G401 (cell line): ENCODE measurements around the gene KLK15. TPM values are rescaled to one million over a fixed set of nuclear protein-coding genes. Genes with fewer than 3 reads are reported as not detected.
"Not testable (repeated sequence)": the region's sequence is repeated elsewhere in the genome, so short reads cannot be mapped to it uniquely, and the experiment has no call there.

ENCODE experiments used
- DNase-seq: peaks from one replicate; pipeline ENCODE4 v3.0.0-alpha.2; 2015; ENCODE audit warnings: low spot score
- in situ Hi-C: cut with HindIII; loops from 2 replicates; pipeline ENCODE4 v1.10.0; 2016; ENCODE audit warnings: low sequenced_read_pairs, mixed read lengths
- total RNA-seq: library from RNA; depleted of rRNA; stranded (reverse); fragments of >200 nt; shearing (Covaris generic); gene quantifications from 2 replicates; pipeline ENCODE4 v1.2.3, GENCODE V29; 2014

KLK15 gene
- total RNA-seq, 1 experiment from 2014 or later: not detected

- DNase-seq: no peak
Observed at GRCh38 chr19:50798659-50799546, 34.5 kb downstream of the KLK15 start.

GRCh38 chr19:50797781-50798658 lies 35.4 kb downstream of the KLK15 start:
- DNase-seq: no peak
- in situ Hi-C loops: no loop called here

More at GRCh38 chr19:50798659-50799546, 34.5 kb downstream of the KLK15 start:
- in situ Hi-C loops: no loop called here

DNA sequence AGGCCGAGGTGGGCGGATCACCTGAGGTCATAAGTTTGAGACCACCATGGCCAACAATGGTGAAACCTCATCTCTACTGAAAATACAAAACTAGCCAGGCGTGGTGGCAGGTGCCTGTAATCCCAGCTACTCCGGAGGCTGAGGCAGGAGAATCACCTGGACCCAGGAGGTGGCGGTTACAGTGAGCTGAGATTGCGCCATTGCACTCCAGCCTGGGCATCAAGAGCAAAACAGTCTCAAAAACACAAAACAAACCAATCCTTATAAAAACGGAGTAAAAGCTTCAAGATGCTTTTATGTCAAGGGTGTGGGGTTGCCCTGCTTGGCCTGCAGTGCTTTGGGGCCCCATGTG lies 36.0 kb downstream of the KLK15 start:
- no peak for DNase-seq
- in situ Hi-C loops: no loop called here

GRCh38 chr19:50796634-50797428 lies 36.5 kb downstream of the KLK15 start:
- DNase-seq: no peak
- in situ Hi-C loops: no loop called here

DNA sequence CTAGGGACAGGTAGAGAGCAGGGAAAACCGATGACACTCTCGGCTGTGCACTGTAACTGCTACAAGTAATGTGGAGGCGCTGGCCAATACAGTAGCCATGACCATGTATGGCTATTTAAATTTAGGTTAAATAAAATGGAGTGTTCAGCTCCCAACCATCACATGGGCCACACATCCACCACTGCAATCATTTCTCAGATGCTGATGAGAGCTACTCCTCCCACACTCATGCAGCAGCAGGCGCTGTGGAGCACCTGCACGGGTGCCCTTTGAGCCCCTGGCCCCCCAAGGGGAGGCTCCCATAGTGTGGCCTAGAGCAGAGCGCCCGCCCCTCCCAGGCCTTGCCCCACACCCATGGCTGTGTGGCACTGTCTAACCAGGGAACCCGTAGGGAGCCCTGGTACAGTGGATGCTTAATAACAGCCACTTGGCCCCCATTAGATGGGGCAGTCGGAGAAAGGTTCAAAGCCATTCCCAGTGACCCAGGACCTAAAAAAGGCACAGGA lies 37.2 kb downstream of the KLK15 start:
- DNase-seq: no peak
- in situ Hi-C loops: no loop called here

- no peak for DNase-seq
- in situ Hi-C loops: no loop called here
Observed at GRCh38 chr19:50795664-50796073, 37.7 kb downstream of the KLK15 start.

DNA sequence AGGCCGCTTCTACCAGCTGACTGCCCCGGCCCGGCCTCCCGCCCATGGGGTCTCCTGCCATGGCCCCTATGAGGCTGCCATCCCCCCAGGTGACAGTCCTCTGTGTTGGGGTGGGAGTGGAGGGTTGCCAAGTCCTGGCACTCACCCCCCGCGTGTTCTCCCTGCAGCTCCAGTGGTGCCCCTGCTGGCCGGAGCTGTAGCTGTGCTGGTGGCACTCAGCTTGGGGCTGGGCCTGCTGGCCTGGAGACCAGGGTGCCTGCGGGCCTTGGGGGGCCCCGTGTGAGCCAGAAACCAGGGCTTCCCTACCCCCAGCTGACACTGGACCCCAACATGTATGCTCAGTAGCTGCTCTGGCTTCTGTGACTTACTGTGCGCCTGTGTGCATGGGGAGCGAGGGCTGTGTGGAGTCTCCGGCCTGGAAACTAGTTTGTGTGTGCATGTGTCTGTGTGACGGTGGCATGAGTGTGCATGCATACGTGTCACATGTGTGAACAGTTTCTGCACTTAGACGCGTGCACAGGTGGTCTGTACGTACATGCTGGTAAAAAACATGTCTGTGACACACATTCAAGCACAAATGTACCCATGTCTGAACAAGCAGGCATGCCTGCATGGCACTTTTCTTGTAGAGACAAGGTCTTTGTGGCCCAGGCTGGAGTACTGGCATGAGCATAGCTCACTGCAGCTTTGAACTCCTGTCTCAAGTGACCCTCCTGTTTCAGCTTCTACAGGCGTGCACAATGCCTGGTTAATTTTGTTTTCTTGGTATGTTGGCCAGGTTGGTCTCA lies 38.3 kb downstream of the KLK15 start:
- in situ Hi-C loops: no loop called here
- DNase-seq: no peak

- DNase-seq: no peak
- in situ Hi-C loops: no loop called here
Observed at GRCh38 chr19:50794074-50794875, 39.1 kb downstream of the KLK15 start.

- no peak for DNase-seq
- in situ Hi-C loops: no loop called here
Observed at GRCh38 chr19:50793558-50794065, 39.8 kb downstream of the KLK15 start.

DNA sequence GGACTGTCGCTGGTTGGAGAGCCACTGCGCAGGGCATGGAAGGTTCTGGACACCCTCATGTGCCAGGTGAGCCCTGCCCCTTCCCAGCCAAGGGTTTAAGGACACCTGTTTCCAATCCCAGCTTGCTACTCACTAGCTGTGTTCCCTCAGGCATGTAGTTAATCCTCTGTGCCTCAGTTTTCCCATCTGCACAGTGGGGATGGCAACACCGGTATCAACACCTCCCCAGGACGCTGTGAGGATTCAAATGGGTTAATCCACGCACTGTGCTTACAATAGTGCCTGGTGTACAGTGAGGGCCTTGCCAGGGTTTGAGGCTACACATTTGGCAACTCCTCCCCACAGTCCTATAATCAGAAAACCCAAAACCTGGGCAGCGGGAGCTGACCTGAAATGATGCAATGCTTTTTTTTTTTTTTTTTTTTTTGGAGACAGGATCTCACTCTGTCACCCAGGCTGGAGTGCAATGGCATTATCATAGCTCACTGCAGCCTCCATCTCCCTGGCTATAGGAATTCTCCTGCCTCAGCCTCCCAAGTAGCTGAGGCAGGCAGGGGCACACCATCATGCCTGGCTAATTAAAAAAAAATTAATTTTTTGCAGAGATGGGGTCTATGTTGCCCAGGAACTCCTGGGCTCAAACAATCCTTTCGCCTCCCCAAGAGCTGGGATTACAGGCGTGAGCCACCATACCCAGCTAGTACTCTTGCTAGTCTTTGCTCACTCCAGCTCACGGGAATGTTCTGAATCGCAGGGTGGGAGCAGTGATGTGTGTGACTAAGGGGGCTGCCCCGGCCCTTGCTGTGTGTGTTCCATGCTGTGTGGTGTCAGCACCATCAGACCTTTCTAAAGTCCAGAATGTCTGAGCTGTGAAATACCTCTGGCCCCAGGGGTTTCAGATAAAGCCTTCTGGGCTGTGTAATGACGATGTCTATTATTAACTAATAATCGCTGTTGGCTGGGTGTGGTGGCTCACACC lies 40.8 kb downstream of the KLK15 start:
- in situ Hi-C loops: no loop called here
- DNase-seq: no peak

DNA sequence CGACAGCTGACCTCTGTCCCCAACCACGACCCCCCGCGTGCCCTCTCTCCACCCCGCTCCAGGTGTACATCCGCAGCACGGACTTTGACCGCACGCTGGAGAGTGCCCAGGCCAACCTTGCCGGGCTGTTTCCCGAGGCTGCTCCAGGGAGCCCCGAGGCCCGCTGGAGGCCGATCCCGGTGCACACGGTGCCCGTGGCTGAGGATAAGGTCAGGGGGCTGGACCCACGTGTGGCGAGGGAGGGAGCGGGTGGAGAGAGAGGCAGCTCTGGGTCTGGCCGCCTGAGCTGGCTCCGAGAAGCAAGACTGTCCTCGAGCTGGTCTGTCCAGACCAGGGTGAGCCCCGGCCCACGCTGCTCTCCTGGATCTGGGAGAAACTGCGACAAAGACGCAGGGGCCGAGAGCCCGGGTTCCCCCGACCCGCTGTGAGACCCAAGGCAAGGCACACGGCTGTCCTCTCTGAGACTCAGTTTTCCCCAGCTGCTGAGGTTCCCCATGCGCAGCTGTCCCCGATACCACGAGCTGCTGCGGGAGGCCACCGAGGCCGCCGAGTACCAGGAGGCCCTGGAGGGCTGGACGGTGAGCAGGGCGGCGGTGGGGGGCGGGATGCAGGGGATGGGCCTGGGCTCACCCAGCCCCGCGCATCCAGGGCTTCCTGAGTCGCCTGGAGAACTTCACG lies 41.6 kb downstream of the KLK15 start:
- in situ Hi-C loops: no loop called here
- DNase-seq: no peak

DNA sequence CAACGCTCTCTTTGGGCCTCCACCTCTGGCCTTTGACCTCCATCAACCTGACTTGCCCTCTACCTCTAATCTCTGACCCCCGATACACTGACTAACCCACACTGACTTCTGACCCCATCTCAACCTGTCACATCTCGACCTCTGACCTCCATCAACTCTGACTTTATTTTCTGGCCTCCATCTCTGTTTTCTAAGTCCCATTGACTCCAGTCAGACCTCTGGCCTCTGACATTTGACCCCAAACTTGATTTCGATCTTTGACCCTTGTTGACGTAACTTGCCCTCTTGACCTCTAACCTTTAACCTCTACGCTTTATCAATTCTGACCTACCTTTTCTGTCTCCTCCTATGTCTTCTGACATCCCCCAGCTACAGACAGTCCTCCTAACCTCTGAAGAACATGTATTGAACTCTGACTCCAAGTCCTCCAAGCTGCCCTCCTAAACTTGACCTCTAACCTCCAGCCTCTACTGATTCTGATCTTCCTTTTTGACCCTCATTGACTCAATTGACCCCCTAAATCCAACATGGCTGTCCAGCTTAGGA lies 42.4 kb downstream of the KLK15 start:
- in situ Hi-C loops: no loop called here
- no peak for DNase-seq

DNA sequence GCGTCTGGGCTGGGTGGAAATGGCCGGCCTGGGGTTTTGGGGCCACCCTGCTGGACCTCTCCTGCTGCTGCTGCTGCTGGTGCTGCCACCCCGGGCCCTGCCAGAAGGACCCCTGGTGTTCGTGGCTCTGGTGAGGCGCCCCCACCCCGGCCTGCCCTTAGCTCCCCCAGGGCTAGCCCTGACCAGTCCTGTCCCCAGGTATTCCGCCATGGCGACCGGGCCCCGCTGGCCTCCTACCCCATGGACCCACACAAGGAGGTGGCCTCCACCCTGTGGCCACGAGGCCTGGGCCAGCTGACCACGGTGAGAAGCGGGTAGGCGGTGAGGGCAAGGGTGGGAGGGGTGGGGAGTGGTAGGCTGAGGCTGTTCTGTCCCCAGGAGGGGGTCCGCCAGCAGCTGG lies 43.0 kb downstream of the KLK15 start, which contains the start of gene ACP4:
Gene ACP4 (plus strand): TSS at position 20 of the 400 bp plus-strand sequence. CDS start 0 bp downstream, at position 20.
- no peak for DNase-seq
- in situ Hi-C loops: no loop called here

DNA sequence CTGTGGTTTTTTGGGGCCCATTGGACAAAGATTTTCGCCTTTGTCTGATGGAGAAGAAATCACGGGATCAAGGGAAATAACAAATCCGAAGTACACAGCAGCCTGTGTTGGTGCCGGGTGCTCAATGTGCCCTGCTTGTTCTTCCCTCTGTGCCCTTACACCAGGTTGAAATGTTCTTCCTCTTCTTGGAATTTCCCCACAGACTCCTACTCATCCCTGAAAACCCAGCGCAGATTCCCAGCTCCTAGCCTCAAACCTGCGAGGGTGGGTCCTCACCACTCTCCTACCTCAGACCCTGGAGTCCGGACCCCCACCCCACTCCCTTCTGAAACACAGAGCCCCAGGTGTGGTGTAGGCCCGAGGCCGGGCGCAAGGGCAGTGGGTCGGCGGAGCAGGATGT lies 48.0 kb downstream of the KLK15 start:
- in situ Hi-C loops: no loop called here

DNA sequence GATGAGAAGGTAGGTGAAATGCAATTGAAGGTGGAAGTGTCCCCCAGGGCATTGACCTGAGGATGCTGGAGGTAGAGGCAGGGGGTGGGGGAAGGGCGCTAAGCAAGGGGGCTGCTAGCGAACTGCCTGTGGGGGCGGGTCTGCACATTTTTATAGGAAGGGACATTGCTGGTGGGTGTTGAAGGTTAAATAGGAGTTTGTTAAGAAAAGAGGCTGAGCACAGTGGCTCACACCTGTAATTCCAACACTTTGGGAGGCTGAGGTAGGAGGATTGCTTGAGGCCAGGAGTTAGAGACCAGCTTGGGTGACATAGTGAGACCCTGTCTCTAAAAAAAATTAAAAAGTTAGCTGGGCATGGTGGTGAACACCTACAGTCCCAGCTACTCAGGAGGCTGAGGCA lies 48.7 kb downstream of the KLK15 start:
- DNase-seq: no peak
- in situ Hi-C loops: no loop called here

More for the DNA sequence above, 48.0 kb downstream of the KLK15 start:
- no peak for DNase-seq

DNA sequence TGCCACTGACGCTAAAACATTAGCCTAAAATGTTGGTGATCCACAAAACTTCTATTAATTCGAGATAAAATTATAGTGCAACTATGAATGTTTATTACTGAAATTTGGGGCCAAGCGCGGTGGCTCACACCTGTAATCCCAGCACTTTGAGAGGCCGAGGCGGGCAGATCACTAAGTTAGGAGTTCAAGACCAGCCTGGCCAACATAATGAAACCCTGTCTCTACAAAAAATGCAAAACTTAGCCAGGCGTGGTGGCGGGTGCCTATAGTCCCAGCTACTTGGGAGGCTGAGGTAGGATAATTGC lies 49.6 kb downstream of the KLK15 start:
- DNase-seq, in situ Hi-C loops: not testable (repeated sequence)
